Keratinocyte (primary cell): ENCODE measurements around the gene CEBPE. TPM values are rescaled to one million over a fixed set of nuclear protein-coding genes. Genes with fewer than 3 reads are reported as not detected.

Source experiments
- DNase-seq: peaks from one replicate; pipeline ENCODE4 v3.0.0-alpha.2; 2011; ENCODE audit warnings: low read depth, missing footprints, low spot score
- FAIRE-seq: peaks from 2 replicates; lab custom pipeline; 2011; peaks lifted over from hg19 to GRCh38; lab: Jason Lieb, UNC
- H2AFZ ChIP-seq: 2 replicates; pipeline ENCODE4 v1.6.0; 2012; ENCODE audit warnings: low read length, control low read depth, inconsistent platforms; ENCODE audit not compliant: control insufficient read depth
- H3K27ac ChIP-seq: 2 replicates; pipeline ENCODE4 v1.5.1; 2011; ENCODE audit warnings: low read length; ENCODE audit not compliant: control insufficient read depth, insufficient read depth
- H3K27me3 ChIP-seq: 3 replicates; pipeline ENCODE4 v1.6.0; 2011; ENCODE audit warnings: low read length; ENCODE audit not compliant: control insufficient read depth, insufficient read depth; ENCODE audit errors: extremely low read depth
- H3K36me3 ChIP-seq, 2 experiments: 2 replicates in 1 of 2; 3 replicates in 1 of 2; pipeline ENCODE4 v1.5.1; 2011; ENCODE audit warnings: low read length in 2 of 2, mild to moderate bottlenecking in 1 of 2; ENCODE audit not compliant: control insufficient read depth in 2 of 2, insufficient read depth in 2 of 2; ENCODE audit errors: extremely low read depth in 1 of 2
- H3K4me1 ChIP-seq: 3 replicates; pipeline ENCODE4 v1.5.1; 2011; ENCODE audit warnings: low read length; ENCODE audit not compliant: control insufficient read depth, insufficient read depth; ENCODE audit errors: extremely low read depth
- H3K4me2 ChIP-seq: 3 replicates; pipeline ENCODE4 v1.6.0; 2011; ENCODE audit warnings: low read depth, low read length; ENCODE audit not compliant: control insufficient read depth, insufficient read depth; ENCODE audit errors: extremely low read depth
- H3K4me3 ChIP-seq, 3 experiments: fragments of 200-600 bp in 1 of 3; sonication (generic) in 1 of 3; 2 replicates in 2 of 3; 3 replicates in 1 of 3; pipeline ENCODE4 v1.5.1; 2011 to 2016; ENCODE audit warnings: low read length in 3 of 3, mild to moderate bottlenecking in 3 of 3, control low read depth in 2 of 3, inconsistent platforms in 1 of 3, low read depth in 1 of 3, mixed read lengths in 1 of 3, mixed run types in 1 of 3, moderate library complexity in 1 of 3; ENCODE audit not compliant: control insufficient read depth in 2 of 3, insufficient read depth in 2 of 3; ENCODE audit errors: extremely low read depth in 1 of 3
- H3K79me2 ChIP-seq: 2 replicates; pipeline ENCODE4 v1.6.0; 2012; ENCODE audit warnings: low read length; ENCODE audit not compliant: control insufficient read depth, insufficient read depth
- H3K9ac ChIP-seq: 3 replicates; pipeline ENCODE4 v1.6.0; 2011; ENCODE audit warnings: low read length; ENCODE audit not compliant: control insufficient read depth, insufficient read depth; ENCODE audit errors: extremely low read depth
- H3K9me1 ChIP-seq: 3 replicates; pipeline ENCODE4 v1.6.0; 2011; ENCODE audit warnings: low read length; ENCODE audit not compliant: control insufficient read depth, insufficient read depth; ENCODE audit errors: extremely low read depth
- H3K9me3 ChIP-seq: 2 replicates; pipeline ENCODE4 v1.5.1; 2012; ENCODE audit warnings: low read depth, low read length; ENCODE audit not compliant: control insufficient read depth
- H4K20me1 ChIP-seq: 3 replicates; pipeline ENCODE4 v1.6.0; 2011; ENCODE audit warnings: low read length; ENCODE audit not compliant: control insufficient read depth, insufficient read depth; ENCODE audit errors: extremely low read depth
- EZH2 ChIP-seq: IDR thresholded peaks from one replicate; pipeline ENCODE4 v1.6.1; 2012; ENCODE audit warnings: inconsistent platforms, mild to moderate bottlenecking, low read length, moderate library complexity
- dilution Hi-C: fragments of 300-500 bp; cut with MboI; formaldehyde crosslinking; loops from one replicate; pipeline ENCODE4 v1.7.0; 2020; ENCODE audit warnings: low sequenced_read_pairs; ENCODE audit not compliant: extremely low pct_ligation_motif_present
- polyA plus RNA-seq, 5 experiments: library from polyadenylated mRNA; depleted of rRNA in 3 of 5; stranded (reverse) in 3 of 5; stranded (forward) in 1 of 5; unstranded in 1 of 5; fragments of >200 nt; gene quantifications; 1 replicate in 1 of 5; 2 replicates in 3 of 5; 3 replicates in 1 of 5; pipeline versions ENCODE4 v1.2.1 to v1.2.3, GENCODE V29; 2011 to 2012; ENCODE audit warnings: missing spikeins in 2 of 5, low read depth in 1 of 5, low replicate concordance in 1 of 5
- TF ChIP-seq, protein P1 (sequence below), 3 experiments: IDR thresholded peaks in 1 of 3; conservative IDR thresholded peaks in 1 of 3; optimal IDR thresholded peaks in 1 of 3; 2 replicates in 2 of 3; 3 replicates in 1 of 3; pipeline versions ENCODE3 to v1.5.1; 2011; ENCODE audit warnings: low read length in 3 of 3, mild to moderate bottlenecking in 3 of 3, moderate library complexity in 2 of 3, control low read depth in 1 of 3, inconsistent platforms in 1 of 3; ENCODE audit not compliant: insufficient read depth in 2 of 3; ENCODE audit errors: extremely low read depth in 1 of 3

The CEBPE gene
- polyA plus RNA-seq, 1 donor (not counting 4 experiments of a cell fraction or from before 2014, with no cell fraction given): not detected

DNA sequence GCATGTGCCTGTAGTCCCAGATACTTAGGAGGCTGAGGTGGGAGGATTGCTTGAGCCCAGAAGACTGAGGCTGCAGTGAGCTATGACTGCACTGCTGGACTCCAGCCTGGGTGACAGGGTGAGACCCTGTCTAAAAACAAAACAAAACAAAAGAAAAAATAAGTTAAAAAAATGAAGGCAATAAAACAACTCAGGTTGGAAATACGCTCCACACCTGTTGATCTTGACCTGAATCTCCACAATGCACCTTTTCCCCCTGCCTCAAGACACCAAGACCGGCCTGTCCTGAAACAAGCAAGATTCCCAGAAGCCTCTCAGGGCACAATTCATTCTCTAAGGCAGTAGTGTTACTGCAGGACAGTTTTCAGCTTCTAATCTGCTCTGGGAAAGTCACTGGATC, 20.8 kb upstream of the CEBPE start:
- no peaks in the 10 kb centered on the region for H3K27me3 ChIP-seq
- peaks cover 6 to 11% of the 10 kb centered on the region in 2 experiments for H3K36me3 ChIP-seq
- H2AFZ ChIP-seq: no peak overlapping the region
- no peak overlapping the region for H3K4me3 ChIP-seq
- peaks cover 43% of the 10 kb centered on the region for H3K4me1 ChIP-seq
- H3K27ac ChIP-seq: no peak overlapping the region
- H3K9me3 ChIP-seq: no peaks in the 10 kb centered on the region
- dilution Hi-C loops: no loop called here
- H3K9me1 ChIP-seq: no peaks in the 10 kb centered on the region
- H3K4me2 ChIP-seq: no peak overlapping the region
- H3K9ac ChIP-seq: no peak overlapping the region
- TF ChIP-seq, protein P1, sequence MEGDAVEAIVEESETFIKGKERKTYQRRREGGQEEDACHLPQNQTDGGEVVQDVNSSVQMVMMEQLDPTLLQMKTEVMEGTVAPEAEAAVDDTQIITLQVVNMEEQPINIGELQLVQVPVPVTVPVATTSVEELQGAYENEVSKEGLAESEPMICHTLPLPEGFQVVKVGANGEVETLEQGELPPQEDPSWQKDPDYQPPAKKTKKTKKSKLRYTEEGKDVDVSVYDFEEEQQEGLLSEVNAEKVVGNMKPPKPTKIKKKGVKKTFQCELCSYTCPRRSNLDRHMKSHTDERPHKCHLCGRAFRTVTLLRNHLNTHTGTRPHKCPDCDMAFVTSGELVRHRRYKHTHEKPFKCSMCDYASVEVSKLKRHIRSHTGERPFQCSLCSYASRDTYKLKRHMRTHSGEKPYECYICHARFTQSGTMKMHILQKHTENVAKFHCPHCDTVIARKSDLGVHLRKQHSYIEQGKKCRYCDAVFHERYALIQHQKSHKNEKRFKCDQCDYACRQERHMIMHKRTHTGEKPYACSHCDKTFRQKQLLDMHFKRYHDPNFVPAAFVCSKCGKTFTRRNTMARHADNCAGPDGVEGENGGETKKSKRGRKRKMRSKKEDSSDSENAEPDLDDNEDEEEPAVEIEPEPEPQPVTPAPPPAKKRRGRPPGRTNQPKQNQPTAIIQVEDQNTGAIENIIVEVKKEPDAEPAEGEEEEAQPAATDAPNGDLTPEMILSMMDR (optimal IDR thresholded peaks at IDR 0.05 in 1 of 3, IDR thresholded peaks at IDR 0.05 in 1 of 3, conservative IDR thresholded peaks at IDR 0.05 in 1 of 3; ENCODE audit: extremely low read depth in 1 of 3, insufficient read depth in 2 of 3, low read length in 3 of 3): no peak
- no peak for TF ChIP-seq EZH2
- FAIRE-seq (no peak), DNase-seq (no peak)
- no peaks in the 10 kb centered on the region for H4K20me1 ChIP-seq
- H3K79me2 ChIP-seq: no peaks in the 10 kb centered on the region

DNA sequence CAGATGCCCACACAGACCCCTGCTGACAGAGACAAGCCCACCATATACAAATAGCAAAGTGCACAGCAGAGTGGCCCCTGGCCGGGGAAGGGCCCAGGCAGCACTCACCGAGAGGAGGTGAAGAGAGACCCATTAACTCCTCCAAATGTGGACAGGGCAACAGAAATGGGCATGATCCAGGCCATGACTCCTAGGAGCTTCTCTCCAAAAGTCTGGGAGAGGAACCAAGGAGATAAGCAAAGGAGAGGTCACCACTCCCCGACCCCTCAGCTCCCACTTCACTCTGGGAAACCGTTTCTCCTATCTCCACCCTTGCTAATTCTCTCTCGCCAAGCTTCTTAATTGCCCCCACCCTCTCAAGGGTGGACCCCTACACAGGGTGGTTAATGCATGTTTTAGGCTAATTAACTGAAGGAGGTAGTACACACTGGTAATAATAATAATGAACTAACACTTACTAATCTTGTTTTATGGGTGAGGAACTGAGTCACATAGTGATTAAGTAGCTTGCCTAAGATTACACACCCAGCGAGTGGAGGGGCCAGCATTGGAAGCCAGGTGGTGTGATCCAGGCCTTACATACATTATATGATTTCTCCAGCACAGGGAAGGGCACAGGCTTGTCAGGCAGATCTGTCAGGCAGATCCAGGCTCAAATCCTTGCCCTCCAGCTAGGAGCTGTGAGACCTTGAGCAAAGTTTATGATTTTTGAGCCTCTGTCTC, 18.9 kb upstream of the CEBPE start:
- FAIRE-seq: peak; percentile 94
- Histone ChIP-seq H3K79me2 (no peaks in the 10 kb centered on the region), H3K4me2 (peak overlapping the region; percentile 61), H2AFZ (no peak overlapping the region), H3K27me3 (no peaks in the 10 kb centered on the region), H3K27ac (peak overlapping the region; percentile 89), H3K36me3 (peaks cover 6 to 9% of the 10 kb centered on the region in 2 experiments), H3K9ac (peak overlapping the region; percentile 61), H4K20me1 (no peaks in the 10 kb centered on the region), H3K4me1 (peaks cover 43% of the 10 kb centered on the region), H3K9me1 (no peaks in the 10 kb centered on the region), H3K4me3 (peak overlapping the region in 1 of 3 experiments; percentile 6), H3K9me3 (no peaks in the 10 kb centered on the region)
- TF ChIP-seq EZH2: no peak
- TF ChIP-seq, protein P1 (optimal IDR thresholded peaks at IDR 0.05 in 1 of 3, IDR thresholded peaks at IDR 0.05 in 1 of 3, conservative IDR thresholded peaks at IDR 0.05 in 1 of 3; ENCODE audit: extremely low read depth in 1 of 3, insufficient read depth in 2 of 3, low read length in 3 of 3): no peak
- dilution Hi-C loops: no loop called here
- DNase-seq: peak; percentile 95
